GM13976 (cell line): ENCODE measurements around the gene DACT2.

Experiments used
- DNase-seq: peaks from one replicate; pipeline ENCODE4 v3.0.0; 2012; ENCODE audit warnings: low spot score
- CTCF ChIP-seq: IDR thresholded peaks from 2 replicates; pipeline ENCODE4 v1.5.1; 2012; ENCODE audit warnings: borderline replicate concordance, mild to moderate bottlenecking; ENCODE audit not compliant: insufficient read depth; ENCODE audit errors: extremely low read depth, missing control alignments, control extremely low read depth
- in situ Hi-C: fragments of 300-500 bp; cut with MboI; formaldehyde crosslinking; loops from one replicate; pipeline ENCODE4 v1.12.0; 2022; ENCODE audit warnings: low sequenced_read_pairs, mixed read lengths, inconsistent platforms; ENCODE audit not compliant: unreplicated experiment

DACT2 gene, protein sequence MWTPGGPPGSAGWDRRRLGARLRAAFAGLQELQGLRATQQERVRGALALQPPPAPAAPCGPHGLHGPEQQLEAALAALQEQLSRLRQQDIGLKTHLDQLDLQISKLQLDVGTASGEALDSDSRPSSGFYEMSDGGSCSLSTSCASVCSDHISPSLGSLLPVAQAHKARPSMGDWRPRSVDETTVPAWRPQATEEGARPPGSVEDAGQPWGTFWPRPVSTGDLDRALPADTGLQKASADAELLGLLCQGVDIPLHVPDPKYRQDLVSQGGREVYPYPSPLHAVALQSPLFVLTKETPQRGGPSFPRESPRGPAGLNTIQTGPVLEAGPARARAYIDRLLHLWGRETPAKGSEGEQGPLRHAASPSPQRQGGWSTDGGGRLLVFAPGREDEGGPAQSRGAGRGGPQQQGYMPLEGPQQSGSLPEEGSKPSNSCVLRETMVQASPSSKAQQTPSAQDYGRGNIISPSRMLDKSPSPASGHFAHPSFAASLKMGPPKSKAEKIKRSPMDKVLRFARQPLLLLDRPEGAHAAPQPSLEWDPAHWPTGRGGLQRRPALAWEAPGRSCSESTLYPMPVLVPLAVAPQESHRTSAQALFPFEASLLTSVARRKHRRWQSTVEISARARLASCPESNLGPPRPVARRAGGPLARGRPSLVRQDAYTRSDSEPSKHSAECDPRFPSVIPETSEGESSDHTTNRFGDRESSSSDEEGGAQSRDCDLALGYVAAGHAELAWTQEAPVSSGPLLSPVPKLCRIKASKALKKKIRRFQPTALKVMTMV

GRCh38 chr6:168319279-168320111 lies at the start of gene DACT2:
Gene DACT2, minus strand, starts transcription at chr6:168319777. Its CDS starts 144 bp downstream, at chr6:168319633.
- no peak for DNase-seq
- in situ Hi-C loops, result no loop called here
- TF ChIP-seq CTCF, result no peak

GRCh38 chr6:168368936-168369335 lies 49.4 kb upstream of the DACT2 start:
- DNase-seq, result no peak
- no peak for TF ChIP-seq CTCF
- in situ Hi-C loops, result no loop called here

GRCh38 chr6:168368066-168368820 lies 48.7 kb upstream of the DACT2 start:
- TF ChIP-seq CTCF, result no peak
- in situ Hi-C loops, result no loop called here
- DNase-seq, result no peak

- TF ChIP-seq CTCF, result no peak
- in situ Hi-C loops, result no loop called here
- DNase-seq, result no peak
Observed at GRCh38 chr6:168367285-168367751, 47.7 kb upstream of the DACT2 start.

GRCh38 chr6:168366473-168366872 lies 46.9 kb upstream of the DACT2 start:
- no peak for TF ChIP-seq CTCF
- in situ Hi-C loops, result no loop called here
- no peak for DNase-seq

DNA sequence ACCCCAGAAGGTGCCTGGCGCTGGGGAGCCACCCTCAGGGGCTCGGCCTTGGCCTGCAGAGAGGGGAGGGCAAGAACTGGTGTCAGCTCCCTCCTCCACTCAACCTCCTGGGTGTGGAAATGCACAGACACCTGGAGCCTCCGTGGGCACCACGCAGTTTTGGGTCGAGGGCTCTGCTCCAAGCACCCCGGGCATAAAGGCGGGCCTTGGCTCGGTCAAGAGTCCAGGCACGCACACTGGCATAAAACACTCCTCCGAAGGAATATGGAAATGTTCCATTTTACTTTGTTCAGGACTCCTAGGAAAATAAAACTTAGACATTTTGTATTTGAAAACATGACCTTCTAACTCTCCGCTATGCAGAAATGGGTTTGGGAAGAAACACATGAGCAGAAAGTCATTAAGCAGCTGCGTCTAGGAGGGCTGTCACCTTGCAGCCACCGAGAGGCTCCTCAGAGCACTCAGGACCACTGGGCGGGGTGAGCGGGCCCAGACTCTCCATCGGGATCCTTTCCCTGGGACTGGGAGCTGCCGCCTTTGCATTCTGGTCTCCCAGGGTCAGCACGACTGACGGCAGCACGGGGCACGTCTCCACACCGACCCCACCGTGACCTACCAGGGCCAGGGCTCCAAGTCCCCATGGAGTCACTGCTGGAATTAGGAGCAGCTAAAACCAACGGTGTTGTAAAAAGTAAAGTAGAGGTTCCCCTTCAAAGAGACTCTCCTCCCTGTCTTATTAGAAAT lies 46.0 kb upstream of the DACT2 start:
- no peak for DNase-seq
- TF ChIP-seq CTCF, result no peak
- in situ Hi-C loops, result no loop called here
